HCEC 1CT (cell line): ENCODE data around the gene MAST4.
"Not testable (repeated sequence)": the region's sequence is repeated elsewhere in the genome, so short reads cannot be mapped to it uniquely, and the experiment has no call there.

ENCODE experiments used
- DNase-seq: peaks from one replicate; pipeline ENCODE4 v3.0.0-alpha.2; 2017

MAST4 gene

DNA sequence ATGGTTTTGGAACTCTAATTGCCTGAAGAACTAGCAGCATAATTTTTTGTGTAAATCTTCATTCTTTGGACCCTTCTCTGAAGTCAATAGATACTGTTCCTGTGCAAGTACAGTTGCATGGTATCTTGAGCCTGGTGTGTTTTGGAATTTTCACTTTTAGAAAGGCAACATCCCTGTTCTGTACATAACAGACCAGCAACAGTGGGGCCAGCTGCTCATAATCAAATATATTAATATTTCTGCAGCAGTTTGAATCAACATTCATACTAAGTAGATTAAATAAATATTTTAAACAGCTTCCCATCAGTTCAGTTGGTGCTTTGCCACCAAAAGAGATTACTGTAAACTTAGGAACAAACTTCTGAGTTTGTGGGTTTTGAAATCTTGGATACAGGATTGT, 502.5 kb downstream of the MAST4 start:
- no peak for DNase-seq

DNA sequence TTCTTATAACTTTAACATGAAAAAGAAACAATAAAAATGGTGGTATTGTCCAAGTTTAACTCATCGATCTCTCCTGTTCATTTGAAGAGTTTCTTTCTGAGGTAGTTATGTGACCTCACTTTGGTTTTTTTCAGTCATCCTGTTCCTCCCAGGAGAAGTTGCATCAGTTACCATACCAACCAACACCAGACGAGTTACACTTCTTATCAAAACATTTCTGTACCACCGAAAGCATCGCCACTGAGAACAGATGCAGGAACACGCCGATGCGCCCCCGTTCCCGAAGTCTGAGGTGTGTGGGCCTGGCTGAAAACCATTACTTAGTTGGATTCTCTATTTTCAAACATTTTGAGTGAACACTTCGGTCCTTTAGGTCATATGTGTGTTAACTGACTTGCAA, 504.1 kb downstream of the MAST4 start:
- no peak for DNase-seq

DNA sequence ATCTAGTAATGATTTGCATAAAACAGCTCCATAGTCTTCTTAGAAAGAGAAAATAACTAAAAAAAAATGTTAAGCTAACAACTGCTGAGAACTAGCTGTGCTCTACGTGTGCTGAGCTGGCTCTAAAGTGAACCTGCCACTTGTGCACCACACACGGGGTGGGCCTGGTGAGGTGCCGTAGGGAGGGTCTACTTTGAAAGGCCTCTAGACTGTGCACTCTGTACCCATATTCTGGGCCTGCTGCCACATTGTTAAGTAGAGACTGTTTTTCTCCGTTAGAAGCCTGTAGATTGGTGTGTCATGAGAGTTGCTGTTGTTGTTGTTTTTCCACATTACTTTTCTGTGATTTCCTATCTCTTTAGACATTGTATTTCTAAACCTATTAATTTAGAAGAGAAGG, 506.5 kb downstream of the MAST4 start:
- DNase-seq = no peak

DNA sequence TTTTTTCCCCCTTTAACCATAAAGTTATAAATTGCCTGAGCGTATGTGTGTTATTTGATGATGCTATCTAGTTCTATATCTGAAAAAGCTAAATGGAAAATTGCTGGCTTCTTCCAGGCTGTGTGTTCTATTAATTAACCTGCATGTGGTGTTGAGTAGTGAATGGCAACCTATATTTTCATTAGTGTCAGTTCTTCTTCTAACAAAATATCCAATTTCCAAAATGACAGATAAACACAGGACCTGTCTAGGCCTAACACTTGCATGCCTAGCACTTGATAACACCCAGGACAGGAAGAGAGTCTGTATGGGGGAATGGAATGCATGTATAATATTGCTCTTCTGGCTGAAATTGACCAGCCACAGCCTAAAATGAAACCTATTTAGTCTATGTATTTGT, 508.7 kb downstream of the MAST4 start:
- no peak for DNase-seq

DNA sequence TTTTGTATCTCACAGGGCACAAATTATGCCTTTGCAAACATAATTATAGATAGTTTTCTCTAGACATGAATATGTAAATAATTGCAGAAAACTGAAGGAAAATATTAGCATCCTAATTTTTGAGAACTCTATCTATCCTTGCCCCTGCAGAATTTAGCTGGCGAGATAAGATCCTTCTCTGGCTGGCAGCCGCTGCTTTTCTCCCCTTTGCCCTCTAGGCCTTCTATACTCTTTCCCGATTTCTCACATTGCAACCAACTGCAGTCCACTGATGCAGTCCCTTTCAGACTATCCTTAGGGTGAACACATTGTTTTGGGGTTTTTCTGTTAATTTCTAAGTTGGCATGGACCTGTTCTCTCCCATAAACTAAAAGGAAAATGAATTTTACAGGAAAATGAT, 509.1 kb downstream of the MAST4 start:
- no peak for DNase-seq

DNA sequence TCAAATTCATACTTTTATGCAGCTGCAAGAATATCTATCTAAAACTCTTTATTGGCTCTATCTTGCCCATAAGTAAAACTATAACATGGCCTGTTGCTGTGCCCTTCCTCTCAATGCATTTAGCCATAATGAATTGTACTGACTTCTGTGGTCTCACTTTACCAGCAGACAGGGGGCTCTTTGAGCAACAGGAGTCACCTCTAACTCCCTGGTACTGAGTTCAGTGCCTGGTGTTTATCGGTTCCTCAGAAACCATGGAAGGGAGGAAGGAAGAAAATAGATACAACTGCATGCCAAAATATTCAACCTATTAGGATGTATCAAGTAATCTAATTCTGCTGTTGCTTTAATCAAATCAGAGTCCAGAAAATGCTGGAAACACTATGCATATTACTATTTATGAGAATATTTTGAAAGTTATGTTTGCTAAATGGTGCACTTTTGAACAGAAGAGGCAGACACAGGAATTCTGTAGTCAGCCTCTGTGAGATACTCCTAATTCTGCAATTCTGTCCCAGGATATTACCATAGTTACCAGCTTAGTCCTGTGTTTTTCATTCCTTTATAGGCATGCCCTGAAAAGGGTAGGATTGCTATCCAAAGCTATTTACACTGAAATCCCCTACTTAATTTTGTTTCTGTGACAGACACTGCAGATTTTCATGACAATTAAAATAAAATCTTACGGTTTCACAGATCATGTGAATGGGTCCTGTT, 510.6 kb downstream of the MAST4 start:
- no peak for DNase-seq

DNA sequence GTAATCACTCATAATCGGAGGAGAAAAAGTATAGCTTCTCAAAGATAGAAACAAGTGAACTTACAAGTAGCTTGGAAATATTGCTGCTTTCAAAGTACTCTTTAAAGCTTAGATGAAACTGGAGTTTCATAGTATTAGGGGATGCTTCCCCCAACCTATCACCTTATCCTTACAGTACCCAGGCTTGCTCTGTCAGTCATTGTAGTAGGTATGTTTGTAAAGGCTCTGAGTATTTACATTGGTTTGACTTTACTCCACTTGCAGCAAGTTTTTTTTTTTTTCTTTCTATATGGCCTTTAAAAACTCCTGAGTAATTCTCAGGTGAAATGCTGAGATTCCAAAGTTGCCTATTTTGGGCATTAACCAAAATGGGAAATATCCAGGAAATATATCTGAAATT, 515.6 kb downstream of the MAST4 start:
- no peak for DNase-seq

DNA sequence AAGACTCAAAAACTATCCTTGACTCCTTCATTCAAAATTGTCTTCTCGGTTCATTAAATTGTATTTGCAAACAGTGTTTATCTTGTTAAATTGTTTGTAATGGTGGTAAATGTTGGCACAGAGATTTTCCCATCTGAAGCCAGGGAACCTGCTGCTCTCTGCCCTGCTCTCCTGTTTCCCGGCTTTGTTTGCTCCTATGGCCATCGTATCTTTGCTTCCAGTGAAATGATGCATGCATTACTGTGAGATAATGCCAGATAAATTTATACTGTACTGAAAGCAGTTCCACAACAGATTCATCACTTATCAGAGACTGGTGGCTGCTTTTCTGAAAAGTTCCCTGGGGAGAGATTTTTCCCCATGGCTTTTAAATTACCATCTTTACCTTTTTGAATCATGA, 519.1 kb downstream of the MAST4 start:
- no peak for DNase-seq

DNA sequence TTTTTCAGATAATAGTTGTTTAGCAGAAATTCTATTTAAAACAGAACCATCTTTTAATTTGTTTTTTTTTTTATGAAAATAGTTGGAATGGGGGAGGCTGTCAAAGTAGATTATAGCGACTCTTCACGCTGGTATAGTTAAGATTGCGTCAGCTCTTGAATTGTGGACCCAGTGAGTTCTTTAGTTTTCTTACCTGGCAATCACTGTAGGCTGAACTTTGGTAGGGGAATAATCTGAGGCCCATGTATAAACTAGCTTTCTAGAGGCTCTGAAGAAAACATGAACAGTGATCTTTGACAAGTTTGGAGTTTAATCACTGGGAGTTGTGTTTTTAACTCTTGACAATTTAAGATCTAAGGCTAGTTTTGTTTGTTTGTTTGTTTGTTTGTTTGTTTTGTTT, 519.6 kb downstream of the MAST4 start:
- DNase-seq = no peak

DNA sequence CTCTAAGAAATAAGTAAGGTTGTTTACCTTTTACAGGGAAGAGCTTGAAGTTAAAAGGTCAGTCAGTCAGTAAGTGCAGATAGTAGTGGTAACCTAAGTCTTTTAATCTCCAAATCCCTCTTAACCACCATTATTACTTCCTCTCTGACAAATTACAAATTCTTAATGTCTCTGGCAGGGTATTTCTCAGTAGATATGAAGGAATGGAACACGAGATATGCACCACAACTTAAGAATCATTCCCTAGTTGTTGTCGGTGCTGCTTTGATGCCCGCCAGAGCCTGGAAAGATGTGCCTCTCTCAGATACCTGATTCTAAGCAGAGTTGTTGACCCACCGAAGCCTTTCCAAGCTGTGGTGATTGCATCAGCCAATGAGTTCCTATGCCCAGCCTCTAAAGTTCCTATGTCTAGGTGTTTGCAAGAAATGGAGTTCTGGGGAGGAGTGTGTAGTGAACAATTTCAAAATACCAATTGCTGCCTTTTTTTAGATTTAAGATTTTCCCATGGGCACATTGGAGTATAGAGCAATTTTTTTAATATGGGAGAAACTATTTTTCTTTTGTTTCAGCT, 521.9 kb downstream of the MAST4 start:
- DNase-seq = no peak

DNA sequence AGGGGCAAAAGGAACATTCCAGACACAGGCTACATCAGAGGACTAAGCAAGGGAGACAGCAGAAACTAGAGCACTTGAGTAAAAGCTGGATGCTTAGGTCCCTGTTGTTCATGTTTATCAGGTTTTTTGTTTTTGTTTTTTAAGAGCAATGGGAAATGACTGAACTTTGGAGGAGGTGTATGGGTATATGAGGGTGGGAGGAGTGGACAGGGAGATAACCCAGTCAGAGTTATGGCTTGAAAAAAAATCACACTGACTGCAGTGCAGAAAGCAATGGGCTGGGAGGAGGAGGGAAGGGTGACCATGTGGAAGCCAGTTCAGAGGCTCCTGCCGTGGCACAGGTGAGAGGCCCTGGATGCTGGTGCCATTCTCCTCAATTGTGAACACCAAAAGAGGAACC, 522.8 kb downstream of the MAST4 start:
- no peak for DNase-seq

DNA sequence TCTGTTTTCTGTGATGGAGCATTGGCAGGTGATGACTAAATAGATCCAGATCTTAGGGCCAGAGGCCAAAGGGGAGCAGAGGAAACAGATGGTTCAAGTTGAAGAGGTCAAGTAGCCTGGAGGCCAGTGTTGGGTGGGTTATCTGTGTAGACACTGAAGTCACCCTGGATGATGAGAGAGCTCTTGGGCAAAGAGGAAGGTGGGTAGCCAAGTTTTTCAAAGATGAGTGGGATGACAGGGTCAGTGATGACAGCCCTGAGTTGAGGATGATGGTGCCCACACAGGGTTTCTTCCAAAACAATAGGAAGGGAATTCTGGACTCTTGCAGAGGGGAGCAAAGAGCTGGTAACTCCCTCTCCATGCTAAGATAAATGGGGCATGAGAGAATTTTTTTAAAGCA, 523.8 kb downstream of the MAST4 start:
- DNase-seq = no peak

DNA sequence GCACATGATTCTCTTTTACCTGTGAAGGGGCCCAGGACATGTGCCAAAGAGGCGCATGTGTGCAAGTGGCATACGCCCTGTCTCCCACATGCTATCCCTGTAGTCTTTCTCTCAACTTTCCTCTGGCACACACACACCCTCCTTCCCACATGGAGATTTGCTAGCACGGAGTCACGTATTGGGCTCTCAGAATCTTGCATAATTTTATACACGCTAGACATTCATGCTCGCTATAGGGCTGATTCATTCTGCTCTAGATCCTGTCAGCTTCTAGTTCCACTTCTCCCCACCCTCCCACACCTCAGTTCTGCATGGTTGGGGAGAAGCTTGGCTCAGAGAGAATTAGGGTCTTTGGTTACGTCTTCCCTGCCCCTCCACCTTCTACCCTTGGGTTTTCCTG, 527.6 kb downstream of the MAST4 start:
- DNase-seq = no peak

DNA sequence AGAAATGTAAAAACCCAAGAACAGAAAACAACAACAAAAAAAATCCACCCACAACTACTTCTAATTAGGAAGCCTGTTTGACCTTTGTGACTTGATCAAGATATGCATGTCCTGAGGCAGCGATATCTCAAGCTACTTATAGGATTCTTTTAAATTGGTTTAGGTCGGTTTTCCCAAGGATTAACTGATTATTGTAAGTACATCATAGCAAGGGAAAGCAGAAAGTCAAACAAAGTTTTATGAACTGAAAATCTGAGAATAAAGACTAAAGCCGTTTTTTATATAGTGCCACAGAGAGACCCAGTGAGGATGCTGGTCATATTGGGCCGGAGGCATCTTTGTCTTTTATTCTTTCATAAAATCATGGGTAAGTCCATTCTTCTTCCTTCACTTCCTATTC, 528.4 kb downstream of the MAST4 start:
- no peak for DNase-seq

DNA sequence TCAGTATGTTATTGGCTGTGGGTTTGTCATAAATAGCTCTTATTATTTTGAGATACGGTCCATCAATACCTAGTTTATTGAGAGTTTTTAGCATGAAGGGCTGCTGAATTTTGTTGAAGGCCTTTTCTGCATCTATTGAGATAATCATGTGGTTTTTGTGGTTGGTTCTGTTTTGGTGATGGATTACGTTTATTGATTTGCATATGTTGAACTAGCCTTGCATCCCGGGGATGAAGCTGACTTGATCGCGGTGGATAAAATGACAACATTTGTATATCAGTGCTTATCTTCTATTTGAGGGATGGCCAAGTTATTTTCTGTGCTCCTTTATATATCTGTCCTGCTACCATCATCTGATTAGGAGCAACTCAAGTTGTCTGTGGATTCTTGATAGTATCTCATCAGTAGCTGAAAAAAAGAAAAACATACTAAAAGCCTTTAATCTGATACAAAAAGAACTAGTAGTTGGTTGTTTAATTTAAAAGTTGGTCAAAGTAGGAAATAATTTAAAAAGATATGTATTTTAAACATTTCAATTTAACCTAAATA, 531.2 kb downstream of the MAST4 start:
- not testable (repeated sequence) for DNase-seq

DNA sequence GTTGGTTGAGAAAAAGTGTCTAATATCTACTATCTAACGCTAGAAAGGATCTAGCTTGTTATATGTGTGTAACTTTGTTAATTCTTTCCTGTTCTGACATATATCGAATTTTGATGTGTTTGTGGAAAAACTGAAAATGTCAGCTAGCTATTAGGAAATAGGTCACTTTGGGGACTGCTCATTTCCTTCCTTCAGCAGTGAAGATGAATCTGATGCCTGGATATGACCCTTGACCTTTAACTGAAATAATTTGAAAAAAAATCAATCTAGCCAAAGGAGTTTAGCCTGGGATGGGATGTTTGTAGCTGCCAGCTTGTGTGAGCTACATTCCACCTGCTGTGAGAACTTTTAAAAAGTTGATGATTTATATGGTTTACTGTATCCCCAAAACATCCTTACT, 533.6 kb downstream of the MAST4 start:
- no peak for DNase-seq

DNA sequence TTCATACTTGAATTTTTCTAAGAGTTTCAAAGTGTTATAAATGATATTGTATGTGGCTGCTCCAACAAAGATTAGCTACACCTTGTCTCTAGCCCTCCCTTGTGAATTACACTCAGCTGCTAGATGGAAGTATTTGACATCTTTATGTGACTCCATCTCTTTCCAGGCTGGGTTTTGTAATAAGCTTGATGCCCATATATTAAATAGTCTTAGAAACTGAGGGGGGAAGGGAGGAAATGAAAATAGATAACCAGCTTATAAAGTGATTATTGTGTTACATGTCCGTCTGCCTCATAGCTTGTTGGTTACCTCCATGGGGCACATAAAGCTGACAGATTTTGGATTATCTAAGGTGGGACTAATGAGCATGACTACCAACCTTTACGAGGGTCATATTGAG, 537.0 kb downstream of the MAST4 start:
- no peak for DNase-seq

DNA sequence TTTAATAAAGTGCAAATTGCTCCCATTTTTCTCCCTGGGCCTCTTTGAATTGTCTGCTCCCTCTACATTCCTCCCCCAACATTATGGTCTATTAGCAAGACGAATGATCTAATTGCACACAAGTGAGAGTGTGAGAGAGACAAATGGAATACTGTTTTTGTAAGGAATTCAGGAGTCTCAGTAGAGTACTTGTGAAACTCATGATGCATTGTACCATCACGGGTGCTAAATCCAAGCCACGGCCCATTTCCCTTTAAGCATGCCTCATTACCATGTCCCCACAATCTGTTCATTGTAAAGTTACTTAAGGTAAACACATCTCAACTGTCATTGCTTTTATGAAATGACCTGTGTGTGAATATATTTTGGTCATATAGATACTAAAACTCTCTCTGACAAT, 537.6 kb downstream of the MAST4 start:
- no peak for DNase-seq

DNA sequence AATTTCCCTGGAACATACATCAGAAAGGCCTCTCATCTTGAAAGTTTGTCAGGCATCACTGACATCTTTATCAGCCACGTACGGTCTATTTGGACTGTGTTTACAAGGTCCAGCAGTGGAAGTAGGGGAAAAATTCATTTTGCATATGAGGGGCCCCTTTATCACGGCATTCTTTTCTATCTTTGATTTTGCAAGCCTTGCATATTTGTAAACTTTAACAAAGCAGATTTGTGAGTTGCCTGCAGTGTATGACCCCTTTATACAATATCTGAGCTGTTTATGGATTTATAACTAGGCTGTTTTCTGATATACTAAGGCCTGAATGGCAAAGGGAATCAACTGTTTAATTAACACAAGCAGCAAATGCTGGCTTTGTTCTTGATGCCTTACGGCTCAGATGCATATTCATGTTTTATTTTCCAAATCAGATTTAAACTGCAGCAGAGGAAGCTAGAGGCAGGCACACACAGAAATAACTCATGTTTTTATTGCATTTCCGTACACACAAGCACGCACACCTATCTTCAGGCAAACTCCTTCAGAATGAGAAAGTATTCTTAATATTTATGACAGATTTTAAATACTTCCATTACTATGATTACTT, 539.3 kb downstream of the MAST4 start:
- no peak for DNase-seq

DNA sequence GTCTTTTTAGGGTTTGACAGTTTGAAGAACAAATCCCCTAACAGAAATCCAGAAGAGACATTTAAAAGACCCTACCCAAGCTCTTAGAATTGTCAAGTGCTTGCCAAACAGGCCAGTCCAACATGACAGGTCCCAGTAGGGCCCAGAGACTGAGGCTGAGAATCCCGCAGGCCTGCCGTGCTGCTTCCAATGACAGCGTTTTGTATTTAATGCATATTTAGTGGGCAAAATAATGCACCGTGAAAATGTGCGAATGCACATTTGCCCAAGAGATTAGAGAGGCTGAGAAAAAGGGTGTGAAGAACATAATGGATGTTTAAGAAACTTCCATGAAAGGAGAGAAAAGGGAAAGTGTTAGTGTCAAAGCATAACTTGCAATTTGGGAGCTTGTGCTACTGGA, 542.8 kb downstream of the MAST4 start:
- no peak for DNase-seq

DNA sequence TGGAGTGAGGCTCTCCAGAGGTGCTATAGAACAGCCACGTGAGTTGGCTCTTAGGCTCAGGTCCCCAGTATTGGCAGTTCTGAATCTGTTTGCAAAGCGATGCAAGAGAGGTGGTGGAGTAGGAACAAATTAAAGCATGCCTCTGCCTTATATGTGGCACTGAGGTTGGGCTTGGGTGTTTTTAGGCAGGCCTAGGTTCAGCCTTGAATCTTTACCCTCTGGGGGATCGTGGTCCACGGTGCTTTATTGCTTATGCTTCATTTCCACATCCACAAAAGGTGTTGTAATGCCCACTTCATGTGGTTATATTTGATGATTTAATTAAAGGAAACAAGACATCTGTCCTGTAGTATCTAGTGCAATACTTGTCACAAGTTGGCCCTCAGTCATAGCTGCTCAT, 544.2 kb downstream of the MAST4 start:
- DNase-seq = no peak

DNA sequence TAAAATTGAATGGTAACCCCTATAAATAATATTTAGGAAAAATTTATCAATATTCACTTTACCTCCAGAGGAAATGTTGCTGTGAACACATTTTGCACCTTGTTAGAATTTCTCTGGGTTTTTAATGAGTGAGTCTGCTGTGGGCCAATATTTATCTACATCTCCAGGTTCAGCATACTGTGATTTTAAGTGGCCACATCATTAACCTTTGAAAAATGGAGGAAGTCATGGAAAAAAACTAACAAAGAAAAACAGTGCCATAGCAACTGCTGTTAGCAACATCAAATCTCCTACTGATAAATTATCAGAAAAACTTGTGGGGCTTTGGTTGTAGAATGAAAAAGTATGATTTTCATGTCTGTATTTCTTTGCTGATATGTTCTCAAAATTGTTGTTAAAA, 545.5 kb downstream of the MAST4 start:
- no peak for DNase-seq

DNA sequence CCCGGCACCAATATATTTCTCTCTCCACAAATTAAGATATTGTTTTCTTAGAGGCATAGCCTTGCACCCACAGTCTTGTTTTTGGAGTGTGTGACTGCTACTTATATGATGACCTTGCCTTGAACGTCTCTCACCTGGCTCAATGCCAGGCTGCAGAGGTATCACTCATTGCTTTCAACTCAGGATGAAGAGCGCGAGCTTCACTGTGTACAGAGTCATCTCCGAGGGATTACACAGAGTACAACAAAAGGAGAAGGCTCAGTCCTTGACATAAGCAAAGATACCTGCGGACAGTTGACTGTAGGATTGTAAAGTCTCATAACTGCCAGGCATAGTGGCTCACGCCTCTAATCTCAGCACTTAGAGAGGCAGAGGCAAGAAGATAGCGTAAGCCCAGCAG, 546.6 kb downstream of the MAST4 start:
- DNase-seq = no peak

DNA sequence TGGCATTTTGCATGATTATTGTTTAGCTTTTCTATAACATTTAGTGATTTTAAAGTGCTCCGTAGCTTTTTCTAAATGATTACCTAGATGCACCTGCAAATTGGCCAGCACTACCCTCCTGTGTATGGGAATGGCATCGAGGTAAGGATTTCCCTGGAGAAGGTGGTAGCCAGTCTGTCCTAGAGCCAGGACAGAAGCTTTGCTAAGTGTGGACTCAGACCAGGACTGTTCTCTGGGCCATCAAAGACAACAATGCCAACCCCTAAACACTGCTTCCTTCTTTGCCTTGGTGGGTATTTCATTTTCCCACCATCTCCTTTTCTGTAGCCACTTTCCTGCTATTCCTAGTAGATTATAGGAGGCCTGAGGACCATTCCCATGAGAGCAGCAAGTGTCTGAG, 547.4 kb downstream of the MAST4 start:
- DNase-seq = no peak

DNA sequence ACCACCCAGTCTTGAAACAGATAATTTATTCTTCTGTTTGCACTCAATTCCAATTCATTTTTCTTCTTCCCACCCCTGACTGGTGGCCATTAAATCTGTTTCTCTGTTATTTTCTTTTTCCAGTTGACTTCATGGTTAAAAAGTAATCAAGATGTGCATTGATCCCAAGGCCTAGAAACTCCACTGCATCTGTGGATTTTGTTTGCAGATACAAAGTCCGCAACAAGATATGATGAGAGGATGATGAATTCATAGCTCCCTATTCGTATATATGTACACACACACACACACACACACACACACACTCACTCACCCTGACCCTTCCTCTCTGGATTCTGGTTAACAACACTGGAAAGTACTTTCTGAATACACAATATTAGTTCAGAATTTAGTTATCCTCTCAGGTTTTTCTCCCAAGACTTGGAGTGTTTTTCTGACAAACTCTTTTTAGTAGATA, 548.0 kb downstream of the MAST4 start:
- no peak for DNase-seq
